ENCODE data around the gene UNC13B.

GRCh38 chr9:35163413-35163812, 1.6 kb downstream of the UNC13B start:
- no peak for TF ChIP-seq ZNF274 (IDR thresholded peaks at IDR 0.05; ENCODE audit: low read depth, low read length)
- no peak for TF ChIP-seq YY1 (IDR thresholded peaks at IDR 0.05; ENCODE audit: insufficient read depth, insufficient read length)
- TF ChIP-seq SUZ12 (IDR thresholded peaks at IDR 0.05; ENCODE audit: extremely low read depth, insufficient read depth, insufficient read length): no peak
